ENCODE measurements around the gene BTBD7. TPM values are rescaled to one million over a fixed set of nuclear protein-coding genes. Genes with fewer than 3 reads are reported as not detected.
A peak's percentile ranks its signal among the peaks of the same experiment; 100 is the strongest.

Gene BTBD7
- total RNA-seq, 1 experiment from 2014 or later: 30.1 TPM

DNA sequence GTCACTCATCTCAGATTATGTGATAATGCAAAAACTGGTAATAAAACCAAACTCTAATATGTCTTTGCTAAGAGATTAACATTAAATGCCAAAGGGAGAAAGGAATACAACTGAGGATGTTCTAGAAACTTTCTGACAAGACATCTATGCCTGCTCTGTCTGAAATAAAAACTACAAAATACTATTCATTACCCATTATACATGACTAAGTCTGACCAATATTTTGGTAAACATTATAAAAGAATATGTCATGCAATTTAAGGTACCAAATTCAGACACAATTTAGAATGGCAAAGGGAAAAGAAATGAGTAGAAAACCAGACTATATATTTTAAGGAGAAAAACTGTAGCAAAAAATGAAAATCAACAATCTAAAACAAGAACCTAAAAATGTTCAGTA, 86.3 kb downstream of the BTBD7 start:
- Histone ChIP-seq H3K79me2 (ENCODE audit: low read depth) (no peaks in the 10 kb centered on the region), H3K4me3 (no peak overlapping the region), H3K4me2 (no peak overlapping the region), H3F3A (ENCODE audit: insufficient read depth, low read depth) (no peaks in the 10 kb centered on the region; the same call in 1 of the 2 replicates), H3K4me1 (replicated peaks; ENCODE audit: insufficient read depth) (no peaks in the 10 kb centered on the region), H3K9me3 (ENCODE audit: insufficient read depth, low read depth) (no peaks in the 10 kb centered on the region), H3K36me3 (ENCODE audit: low read depth) (peaks cover 6% of the 10 kb centered on the region; the same call in 1 of the 2 replicates), H4K20me1 (ENCODE audit: insufficient read depth) (no peaks in the 10 kb centered on the region), H3K9me2 (ENCODE audit: insufficient read depth) (no peaks in the 10 kb centered on the region), H3K27me3 (ENCODE audit: insufficient read depth, low read depth) (no peaks in the 10 kb centered on the region), H2AFZ (no peak overlapping the region), H3K27ac (no peak overlapping the region)
- no peak for DNase-seq
- no TSS peak for BruUV-seq (replicated peaks)
- ChIA-PET CTCF (no interaction called here), POLR2A (ENCODE audit: unreplicated experiment) (no interaction called here)
- no peak for TF ChIP-seq EZH2 (IDR thresholded peaks at IDR 0.05; ENCODE audit: low read depth)
- TF ChIP-seq, protein P1, sequence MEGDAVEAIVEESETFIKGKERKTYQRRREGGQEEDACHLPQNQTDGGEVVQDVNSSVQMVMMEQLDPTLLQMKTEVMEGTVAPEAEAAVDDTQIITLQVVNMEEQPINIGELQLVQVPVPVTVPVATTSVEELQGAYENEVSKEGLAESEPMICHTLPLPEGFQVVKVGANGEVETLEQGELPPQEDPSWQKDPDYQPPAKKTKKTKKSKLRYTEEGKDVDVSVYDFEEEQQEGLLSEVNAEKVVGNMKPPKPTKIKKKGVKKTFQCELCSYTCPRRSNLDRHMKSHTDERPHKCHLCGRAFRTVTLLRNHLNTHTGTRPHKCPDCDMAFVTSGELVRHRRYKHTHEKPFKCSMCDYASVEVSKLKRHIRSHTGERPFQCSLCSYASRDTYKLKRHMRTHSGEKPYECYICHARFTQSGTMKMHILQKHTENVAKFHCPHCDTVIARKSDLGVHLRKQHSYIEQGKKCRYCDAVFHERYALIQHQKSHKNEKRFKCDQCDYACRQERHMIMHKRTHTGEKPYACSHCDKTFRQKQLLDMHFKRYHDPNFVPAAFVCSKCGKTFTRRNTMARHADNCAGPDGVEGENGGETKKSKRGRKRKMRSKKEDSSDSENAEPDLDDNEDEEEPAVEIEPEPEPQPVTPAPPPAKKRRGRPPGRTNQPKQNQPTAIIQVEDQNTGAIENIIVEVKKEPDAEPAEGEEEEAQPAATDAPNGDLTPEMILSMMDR (conservative IDR thresholded peaks at IDR 0.05): no peak
- intact Hi-C loops (cut with micrococcal nuclease; ENCODE audit: unreplicated experiment): no loop called here

DNA sequence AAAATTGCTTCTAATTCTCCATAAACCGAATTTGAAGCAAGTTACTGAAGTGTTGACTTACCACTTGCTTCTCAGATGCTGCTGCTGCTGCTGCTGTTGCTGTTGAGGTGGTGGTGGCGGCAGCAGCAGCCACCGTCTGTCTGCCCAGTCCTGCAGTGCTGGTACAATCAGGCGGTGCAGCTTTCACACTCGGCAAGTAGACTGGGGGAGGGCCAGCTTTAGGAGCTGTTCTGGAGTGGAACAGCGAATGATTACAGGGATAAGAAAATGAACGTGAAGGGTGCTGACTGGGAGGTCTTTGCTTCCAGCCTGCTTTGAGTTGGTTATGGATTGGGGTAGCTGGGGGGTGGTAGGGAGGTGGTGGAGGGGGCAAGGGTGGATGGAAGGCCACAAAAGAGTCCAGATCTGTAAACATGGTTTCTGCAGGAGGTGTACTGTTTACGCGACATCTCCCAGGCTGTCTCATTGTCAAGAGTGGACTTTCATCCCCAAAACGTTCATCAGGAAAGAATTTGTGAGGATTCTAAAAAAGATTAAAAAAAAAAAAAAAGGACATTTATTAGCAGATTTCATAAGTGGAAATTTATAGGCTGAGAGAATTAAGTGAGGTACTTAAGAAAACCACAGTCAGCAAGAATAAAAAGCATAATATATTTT, 86.9 kb downstream of the BTBD7 start:
- DNase-seq: no peak
- H3K27me3 ChIP-seq (ENCODE audit: insufficient read depth, low read depth): no peaks in the 10 kb centered on the region
- H4K20me1 ChIP-seq (ENCODE audit: insufficient read depth): no peaks in the 10 kb centered on the region
- no peaks in the 10 kb centered on the region for H3K9me3 ChIP-seq (ENCODE audit: insufficient read depth, low read depth)
- intact Hi-C loops (cut with micrococcal nuclease; ENCODE audit: unreplicated experiment): no loop called here
- no peak for TF ChIP-seq EZH2 (IDR thresholded peaks at IDR 0.05; ENCODE audit: low read depth)
- TF ChIP-seq, protein P1 (conservative IDR thresholded peaks at IDR 0.05): no peak
- H2AFZ ChIP-seq: no peak overlapping the region
- no peak overlapping the region for H3K4me2 ChIP-seq
- BruUV-seq (replicated peaks): no TSS peak
- H3K4me1 ChIP-seq (replicated peaks; ENCODE audit: insufficient read depth): peaks cover 2% of the 10 kb centered on the region
- ChIA-PET POLR2A (ENCODE audit: unreplicated experiment) (no interaction called here), CTCF (no interaction called here)
- H3K36me3 ChIP-seq (ENCODE audit: low read depth): peaks cover 6% of the 10 kb centered on the region; the same call in 1 of the 2 replicates
- H3K79me2 ChIP-seq (ENCODE audit: low read depth): no peaks in the 10 kb centered on the region
- no peak overlapping the region for H3K4me3 ChIP-seq
- no peak overlapping the region for H3K27ac ChIP-seq
- H3K9me2 ChIP-seq (ENCODE audit: insufficient read depth): no peaks in the 10 kb centered on the region
- H3F3A ChIP-seq (ENCODE audit: insufficient read depth, low read depth): no peaks in the 10 kb centered on the region; the same call in 1 of the 2 replicates

DNA sequence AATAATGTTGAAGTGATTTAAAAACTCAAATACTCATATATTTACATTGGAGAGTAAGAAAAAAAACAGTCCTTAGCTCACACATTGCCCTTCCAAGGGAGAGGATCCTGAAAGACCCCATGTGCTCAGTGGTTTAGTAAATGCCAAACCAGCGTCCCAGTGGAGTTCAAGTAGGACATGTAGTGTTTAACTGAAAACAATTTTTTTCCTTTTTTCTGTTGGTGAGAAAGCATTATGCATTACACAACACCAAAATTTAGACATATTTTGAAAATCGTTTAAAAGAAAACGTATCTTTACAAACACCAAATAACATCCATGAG, 92.2 kb downstream of the BTBD7 start:
- no peak for DNase-seq
- H4K20me1 ChIP-seq (ENCODE audit: insufficient read depth): 0 out of 2 replicates have a peak, but pooled peaks cover 4% of the 10 kb centered on the region
- peak overlapping the region; percentile 12; the same call in 1 of the 2 replicates for H3K4me2 ChIP-seq
- TF ChIP-seq EZH2 (IDR thresholded peaks at IDR 0.05; ENCODE audit: low read depth): no peak
- TF ChIP-seq, protein P1 (conservative IDR thresholded peaks at IDR 0.05): no peak
- H3K9me2 ChIP-seq (ENCODE audit: insufficient read depth): no peaks in the 10 kb centered on the region
- no peak overlapping the region for H2AFZ ChIP-seq
- POLR2A ChIA-PET (ENCODE audit: unreplicated experiment): no interaction called here
- H3K36me3 ChIP-seq (ENCODE audit: low read depth): peaks cover 5% of the 10 kb centered on the region; the same call in 1 of the 2 replicates
- intact Hi-C loops (cut with micrococcal nuclease; ENCODE audit: unreplicated experiment): no loop called here
- CTCF ChIA-PET: interaction anchor here (0.7 kb wide), 1 partner anchor 22 kb away, joined by 6 read pairs; no protein-coding TSS in a partner anchor
- H3K27ac ChIP-seq: no peak overlapping the region
- H3K4me3 ChIP-seq: no peak overlapping the region
- peaks cover 11% of the 10 kb centered on the region for H3F3A ChIP-seq (ENCODE audit: insufficient read depth, low read depth)
- no peaks in the 10 kb centered on the region for H3K79me2 ChIP-seq (ENCODE audit: low read depth)
- BruUV-seq (replicated peaks): no TSS peak
- H3K9me3 ChIP-seq (ENCODE audit: insufficient read depth, low read depth): no peaks in the 10 kb centered on the region
- peaks cover 14% of the 10 kb centered on the region for H3K4me1 ChIP-seq (replicated peaks; ENCODE audit: insufficient read depth)
- H3K27me3 ChIP-seq (ENCODE audit: insufficient read depth, low read depth): no peaks in the 10 kb centered on the region
